GM19395 (cell line): ENCODE results near the gene PEPD.

Experiments used
- ATAC-seq: cut with Tn5 transposase; IDR thresholded peaks from one replicate; pipeline ENCODE4 v1.9.1; 2021; ENCODE audit warnings: mild to moderate bottlenecking, moderate library complexity; ENCODE audit not compliant: unreplicated experiment

PEPD gene

DNA sequence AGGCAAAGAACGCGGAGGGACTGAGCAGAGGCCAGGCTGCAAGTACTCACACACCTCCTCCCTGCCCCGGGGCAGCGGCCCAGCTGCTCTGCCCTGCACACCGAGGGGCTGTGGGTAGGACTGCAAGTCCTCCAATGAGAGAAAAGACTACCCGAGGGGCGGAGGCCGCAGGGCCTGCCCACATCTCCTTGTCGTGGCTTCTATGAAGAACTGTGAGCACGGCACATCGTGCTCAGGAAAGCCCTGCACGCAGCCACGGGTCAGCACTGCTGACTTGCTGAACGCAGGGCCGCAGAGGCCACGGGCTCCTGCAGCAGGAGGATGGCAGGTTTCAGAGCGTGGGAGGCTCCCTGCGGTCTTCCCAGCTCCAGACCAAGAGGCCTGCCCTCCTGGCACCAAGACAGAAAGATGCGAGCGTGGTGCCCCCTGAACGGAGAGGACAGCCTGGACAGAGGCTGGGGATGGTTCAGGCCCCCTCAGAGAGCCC lies 110.6 kb downstream of the PEPD start:
- ATAC-seq: no peak

DNA sequence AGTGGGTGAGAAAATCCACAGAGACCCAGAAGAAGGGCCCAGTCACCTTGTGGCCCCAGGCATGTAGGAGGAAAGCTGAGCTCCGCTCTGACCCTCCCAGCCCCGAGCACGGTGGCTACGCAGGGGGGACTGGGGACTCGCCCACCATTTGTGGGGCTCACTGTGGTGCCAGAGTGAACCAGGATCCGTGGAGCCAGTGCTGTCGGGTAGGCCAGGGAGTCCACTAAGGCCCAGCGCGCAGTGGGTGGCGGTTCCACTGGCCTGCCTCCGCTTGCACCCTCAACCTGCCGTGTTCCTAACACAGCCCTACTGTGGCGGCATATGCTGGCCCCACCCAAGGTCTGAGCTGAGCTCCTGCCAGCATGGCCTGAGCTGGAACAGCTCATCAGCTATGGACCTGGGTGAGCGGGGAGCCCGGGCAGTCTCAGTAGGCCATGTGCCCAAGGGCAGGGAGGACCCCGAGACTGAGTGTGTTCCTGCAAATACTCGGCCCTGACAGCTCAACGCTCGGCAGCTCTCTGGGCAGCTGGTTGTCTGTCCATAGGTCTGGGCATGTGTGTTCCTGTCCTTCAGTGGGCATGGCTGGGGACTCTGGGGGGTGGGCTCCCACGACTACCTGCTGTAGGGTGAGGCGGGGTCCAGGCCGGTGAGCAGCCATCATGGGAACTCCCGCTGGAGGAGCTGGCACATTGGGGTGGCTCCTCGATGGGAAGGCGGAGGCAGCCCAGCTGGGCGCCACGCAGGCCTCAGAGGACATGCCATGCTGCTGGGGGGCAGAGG lies 111.5 kb downstream of the PEPD start:
- ATAC-seq: no peak

DNA sequence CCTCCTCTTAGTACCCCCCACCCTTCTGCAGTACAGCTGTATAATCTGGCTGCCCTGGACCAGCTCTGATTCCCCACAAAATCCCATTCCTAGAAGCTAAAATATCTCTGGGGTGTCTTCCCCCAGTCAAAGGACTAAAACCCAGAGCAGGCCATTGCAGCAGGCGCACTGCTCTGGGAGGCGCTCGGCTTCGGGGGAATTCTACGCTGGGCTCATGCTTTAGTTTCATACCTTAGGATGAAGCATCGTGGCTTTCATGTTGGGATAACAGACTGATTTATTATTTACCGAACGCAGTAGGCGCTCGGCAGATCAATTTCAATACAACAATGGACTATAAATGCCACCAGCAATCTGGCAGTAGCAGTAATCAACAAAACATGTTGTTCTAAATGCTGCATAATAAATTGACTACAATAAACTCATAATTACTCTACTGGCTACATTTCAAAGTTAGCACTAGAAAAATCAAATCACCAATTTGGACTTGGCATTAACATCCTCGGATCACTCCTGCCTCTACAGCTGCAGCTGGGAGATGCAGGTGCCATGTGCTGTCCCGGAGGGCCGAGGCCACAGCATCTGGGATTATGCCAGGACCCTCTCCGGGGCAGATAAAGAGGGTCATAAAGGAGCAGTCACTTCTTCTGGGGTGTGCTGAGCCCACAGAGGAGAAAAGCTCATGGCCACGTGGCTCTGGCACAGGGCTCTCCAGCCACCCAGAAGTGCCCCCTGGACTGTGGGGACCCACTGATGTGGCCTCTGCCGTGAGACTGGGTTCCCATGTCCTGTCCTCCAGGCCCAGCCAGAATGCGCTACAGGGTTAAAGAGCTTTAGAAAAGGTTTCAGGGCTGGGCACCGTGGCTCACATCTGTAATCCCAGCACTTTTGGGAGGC lies 112.8 kb downstream of the PEPD start:
- ATAC-seq: no peak

DNA sequence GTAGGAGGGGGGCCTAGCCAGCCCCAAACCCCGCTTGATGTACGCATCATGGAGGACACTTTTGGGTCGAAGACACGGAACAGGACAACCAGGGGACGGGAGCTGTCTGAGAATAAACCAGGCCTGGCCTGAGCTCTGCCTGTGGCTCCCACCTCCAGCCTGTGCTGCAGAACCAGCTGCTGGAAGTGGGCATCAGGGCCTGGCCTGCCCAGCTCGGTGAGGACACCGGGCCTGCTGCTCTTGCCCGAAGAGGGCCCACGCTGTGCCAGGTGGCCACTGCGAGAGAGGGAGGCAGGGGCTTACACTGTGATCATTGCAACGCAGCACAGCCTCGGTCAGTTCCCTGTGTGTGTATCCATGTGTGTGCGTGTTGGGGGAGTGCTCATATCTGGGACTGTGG lies 113.5 kb downstream of the PEPD start:
- no peak for ATAC-seq

DNA sequence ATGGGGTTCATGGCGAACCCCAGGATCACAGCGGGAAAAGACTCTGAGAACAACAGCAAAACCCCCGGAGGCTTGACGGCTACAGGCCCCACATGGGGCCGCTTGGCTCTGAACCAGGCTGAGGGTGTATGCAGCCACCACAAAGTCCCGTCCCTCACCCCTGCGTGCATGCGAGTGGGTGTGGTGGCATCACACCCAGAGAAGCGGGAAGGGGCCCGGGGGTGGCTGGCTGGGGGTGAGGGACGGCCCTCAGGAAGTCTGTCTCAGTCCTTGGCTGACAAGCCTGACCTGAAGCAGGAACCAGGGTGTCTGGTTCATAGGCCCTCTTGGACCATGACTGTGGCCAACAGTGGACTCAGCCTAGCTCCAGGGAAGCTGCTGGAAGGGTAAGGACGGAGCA lies 113.9 kb downstream of the PEPD start:
- no peak for ATAC-seq

DNA sequence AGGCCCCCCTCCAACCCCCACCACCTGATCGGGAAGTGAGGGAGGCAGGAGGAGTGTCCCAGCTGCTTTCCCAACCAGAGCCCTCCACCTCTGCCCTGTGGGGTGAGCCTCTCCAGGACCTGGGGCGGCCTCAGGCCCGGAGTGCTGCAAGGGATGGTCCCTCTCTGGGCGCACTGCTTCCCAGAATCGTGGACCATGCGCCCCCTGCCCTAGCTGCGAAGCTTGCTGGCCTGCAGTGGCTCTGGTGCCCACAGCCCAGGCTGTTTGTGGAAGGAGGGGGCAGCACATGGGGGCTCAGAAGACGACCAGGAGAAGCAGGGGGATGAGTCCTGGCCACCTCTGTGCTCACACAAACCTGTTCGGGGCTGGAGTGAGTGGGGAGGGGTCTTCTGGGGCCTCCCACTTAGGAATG lies 114.4 kb downstream of the PEPD start:
- no peak for ATAC-seq

DNA sequence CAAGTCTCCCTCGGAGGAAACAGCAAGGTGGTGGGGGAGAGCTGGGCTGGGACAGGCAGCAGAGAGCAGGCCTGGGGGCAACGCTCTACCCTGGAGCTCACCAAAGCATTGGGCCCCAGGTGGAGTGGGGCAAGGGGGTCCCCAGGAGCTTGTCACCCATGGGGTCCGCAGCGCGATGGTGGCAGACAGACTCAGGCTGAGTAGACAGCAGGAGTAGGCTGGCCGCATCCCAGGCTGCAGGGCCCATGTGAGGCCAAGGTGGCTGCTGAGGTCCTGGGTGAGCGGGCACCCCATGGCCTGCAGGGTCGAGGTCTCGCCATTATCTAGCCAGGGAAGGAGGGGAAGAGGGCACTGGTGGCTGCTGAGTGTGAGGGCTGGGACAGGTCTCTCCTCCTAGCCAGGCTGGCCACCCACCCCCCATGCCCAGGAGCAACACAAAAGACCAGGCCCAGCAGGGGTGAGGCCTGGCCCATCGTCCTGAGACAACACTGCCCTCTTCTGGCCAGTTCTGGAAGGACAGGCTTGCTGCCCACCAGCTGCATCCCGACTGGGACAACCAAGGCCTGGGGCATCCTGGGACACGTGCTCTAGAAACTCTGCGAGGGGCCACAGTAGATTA lies 115.0 kb downstream of the PEPD start:
- ATAC-seq: no peak

DNA sequence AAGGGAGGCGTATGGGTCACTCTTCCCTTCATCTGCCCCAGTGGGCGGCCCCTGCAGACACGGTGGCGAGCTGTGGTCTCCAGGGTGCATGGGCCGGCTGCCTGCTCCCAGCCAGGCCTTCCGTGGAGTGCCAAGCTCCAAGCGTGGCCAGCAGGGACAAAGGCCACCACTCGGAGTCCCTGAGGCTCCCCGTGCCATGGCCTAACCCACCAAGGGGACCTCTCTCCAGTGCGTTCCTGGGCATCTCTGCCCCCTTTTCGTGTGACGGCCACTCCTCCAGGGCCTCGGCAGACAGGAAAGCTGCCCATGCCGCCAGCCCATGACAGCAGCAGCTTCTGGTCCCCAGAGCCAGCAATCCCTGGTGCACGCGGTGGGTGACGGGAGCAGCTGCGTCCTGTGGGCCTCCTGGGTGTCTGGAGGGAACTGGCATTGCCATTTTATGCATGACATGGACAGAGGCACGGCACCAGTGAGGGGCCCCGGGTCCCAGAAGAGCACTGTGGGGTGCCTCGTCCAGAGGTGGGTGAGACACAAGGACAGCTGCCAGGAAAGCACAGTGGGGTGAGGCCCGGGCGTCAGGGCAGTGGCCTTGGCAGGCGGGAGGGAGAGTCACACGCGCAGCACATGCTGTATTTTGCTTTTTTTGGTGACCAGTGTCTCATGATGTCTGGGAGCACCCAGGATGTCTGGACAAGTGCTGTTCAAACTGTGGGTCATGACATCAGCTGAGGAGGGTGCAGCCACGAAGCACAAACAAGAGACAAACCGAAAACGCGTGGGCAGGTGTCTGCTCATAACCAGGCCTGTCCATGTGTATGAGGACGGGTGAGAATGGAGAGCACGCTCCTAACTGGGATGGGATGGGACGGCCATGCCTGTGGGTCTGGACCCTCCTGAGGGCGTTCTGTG lies 115.8 kb downstream of the PEPD start:
- no peak for ATAC-seq

DNA sequence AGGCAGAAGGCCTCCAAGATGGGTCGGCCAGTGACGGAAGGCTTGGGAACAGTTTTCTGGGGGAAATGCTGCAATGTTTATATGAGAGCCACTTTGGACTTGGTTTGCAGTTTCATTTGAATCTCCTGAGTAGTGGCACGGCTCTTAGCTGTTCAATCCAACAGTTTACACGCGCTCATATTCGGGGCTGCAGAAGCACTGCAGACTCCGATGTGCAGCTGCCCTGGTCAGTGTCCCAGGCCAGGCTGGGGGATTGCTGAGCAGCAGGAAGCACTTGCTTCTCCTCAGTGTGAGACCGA lies 116.4 kb downstream of the PEPD start:
- ATAC-seq: no peak

DNA sequence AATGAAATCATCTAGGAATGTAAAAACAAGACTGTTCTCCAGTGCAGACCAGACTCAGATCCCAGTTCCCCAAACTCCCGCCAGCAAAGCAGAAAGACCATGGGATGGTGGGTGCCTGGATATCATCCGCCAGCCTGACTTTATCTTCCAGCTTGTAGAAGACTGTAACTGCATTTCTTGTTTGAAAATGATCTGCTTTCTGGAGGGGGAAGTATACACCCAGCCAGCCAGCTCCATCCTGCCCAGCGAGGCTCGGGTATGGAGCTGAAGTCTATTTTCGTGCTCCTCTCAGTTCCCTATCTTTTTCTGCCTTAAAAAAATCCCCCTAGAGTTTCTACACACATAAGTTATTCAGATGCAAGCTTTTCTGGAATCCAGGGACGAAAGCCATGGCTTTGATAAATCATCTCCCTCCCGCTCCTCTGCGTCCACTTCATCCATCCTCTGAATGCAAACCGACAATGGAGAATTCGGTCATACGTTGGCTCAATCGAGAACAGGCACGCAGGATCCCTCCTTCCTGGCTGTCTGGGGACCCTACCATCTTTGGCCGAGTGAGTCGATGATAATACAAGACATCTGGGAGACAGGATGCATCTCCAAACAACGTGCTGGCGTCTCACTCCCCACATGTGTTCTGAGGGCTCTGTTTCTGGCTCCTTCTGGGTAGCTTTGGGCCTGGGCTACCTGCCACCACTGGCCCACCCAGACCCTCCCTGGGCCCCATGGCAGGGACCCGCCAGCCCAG lies 116.9 kb downstream of the PEPD start:
- ATAC-seq: no peak

DNA sequence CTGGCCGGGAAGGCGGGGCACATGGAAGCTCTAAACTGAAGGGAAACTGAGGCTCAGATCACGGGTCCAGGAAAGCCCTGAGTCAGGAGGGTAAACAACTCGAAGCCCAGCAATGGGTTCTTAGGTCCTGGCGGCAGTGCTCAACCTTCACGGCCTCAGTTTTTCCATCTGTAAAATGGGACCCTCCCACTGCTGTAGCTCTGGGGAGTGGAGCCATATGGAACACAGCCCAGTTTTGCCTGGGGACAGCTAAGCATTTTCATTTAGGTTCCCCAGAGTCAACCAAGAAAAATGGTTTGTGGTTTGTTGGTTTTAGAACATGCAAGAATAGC lies 117.7 kb downstream of the PEPD start:
- ATAC-seq: no peak

DNA sequence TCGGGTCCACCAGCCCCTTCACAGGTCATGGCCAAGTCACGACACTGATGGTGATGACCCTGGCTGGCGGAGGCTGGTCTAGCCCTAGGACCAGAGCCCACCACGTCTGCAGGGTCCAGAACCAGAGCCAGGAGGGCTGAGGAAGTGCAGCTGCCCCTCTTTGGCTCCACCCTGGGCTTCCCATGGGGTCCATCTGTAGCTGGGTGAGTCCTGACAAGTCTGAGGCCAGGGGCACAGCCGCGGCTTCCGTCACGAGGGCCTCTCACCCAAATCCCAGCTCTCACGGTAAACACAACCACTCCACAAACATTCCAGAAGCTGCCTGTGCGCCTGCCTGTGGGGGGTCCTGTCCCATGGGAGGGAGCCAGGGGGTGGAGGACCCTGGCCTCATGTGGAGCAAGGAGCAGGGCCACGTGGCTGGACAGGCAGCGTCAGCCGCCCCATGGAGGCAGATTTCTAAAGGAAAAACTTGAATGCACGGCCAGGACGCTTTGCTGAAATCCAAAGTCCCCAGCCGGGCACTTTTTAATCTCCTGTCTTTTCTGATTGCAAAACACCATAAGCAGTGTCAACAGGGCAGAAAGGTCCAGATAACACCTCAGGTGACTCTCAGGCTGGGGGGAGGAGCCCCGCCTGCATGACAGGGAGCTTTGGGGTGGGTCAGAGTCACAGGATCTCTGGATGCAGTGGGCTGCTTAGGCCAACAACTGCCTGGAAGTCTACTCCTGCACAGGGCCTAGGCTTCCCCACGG lies 118.2 kb downstream of the PEPD start:
- ATAC-seq: no peak

DNA sequence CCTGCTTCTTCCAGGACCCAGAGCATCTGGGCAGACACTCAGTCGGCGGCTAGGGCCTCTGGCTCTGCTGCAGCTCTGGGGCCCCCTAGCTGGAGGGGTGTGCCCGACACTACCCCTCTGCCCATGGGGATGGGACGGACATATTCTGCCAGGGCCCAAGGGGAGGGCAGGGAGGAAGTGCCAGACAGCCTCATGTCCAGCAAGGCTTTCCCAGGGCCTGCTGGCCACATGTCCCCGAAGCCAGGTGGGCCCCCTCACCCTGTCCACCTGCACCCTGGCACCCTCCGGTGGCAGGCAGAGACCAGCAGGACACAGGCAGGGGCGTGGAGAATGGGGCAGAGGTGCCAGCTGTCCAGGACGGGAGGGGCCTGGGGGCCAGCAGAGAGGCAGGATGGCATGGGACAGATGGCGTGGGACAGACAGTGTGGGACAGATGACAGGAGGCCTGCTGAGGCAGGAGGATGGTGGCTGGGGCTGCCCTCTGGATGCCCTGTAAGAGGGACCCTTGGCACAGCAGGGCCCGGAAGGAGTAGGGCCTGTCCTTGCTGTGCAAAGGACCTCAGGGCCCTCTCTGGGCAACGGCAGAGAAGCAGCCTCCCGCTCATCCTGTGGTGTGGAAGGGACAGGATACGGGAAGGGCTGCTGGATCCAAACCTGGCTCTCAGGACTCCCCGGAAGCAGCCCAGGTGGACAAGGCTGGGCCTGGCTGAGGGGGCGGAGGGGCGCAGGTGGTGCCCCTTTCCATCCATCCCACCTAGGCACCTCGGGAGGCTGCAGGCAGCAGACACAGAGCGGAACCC lies 119.0 kb downstream of the PEPD start:
- no peak for ATAC-seq

DNA sequence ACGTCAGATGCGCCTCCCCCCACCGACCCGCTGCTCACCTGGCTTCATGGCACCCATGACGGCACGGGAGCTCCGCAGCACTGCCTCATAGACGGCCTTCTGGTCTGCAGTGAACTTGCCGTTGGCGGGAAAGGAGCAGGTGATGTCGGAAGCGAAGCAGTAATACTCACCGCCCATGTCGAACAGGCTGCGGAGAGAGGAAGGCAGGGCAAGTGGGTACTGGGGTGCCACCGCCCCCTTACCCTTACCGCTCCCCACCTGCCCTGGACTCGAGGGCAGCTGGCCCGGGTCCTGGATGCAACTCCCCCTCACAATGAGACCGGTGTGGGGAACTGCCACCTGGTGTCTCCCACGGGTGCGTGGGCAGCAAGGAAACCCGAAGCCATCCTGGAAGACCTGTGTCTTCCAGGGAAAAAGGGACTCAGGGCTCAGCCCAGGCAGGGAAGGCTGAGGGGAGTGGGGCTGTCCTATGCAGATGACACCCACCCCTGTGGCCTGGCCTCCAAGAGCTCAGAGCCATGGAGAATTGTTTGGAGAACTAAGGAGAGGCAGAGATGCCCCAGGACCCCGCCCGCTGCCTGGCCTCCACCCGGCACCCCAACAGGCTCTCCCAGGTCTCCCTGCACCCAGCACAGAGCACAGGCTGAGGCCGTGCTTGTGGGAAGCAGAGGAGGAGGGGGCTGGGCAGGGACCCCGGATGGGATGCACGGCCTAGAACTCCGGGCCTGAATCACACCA lies 119.7 kb downstream of the PEPD start:
- ATAC-seq: no peak

DNA sequence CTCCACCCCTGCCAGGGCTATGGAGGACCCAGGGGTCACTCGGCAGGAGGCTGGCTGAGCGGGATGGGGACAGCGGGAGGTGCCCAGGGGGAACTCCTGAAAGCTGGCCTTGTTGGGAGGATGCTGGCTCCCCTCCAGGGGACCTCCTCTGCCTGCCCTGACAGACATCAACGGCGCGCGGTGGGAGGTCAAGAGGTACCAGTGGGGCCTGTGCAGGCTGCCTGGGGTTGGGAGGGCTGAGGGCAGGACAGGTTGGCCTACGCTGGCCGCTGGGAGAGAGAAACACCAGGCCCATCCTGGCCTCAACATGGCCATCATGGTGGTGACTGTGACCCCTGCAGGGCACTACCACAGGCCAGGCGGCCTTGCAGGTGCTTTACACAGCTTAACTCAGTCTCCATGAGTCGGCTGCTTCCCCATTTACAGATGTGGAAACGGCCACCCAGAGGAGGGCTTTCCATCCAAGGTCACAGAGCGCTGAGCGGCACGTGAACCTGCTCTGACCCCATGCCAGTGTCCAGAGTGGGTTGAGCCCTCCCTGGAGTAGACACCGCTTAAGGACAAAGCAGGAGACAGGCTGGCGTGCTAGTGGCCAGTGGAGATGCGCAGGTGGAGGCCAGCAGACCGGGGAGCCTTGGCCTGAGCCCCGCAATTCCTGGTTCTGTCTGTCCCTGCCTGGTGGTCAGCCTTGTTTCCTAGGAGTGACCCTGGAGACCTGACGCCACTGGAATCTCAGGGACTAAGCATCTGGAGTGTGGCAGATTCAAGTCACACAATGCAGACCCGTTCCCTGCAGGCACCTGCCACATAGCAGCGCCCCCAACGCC lies 120.5 kb downstream of the PEPD start:
- ATAC-seq: no peak

DNA sequence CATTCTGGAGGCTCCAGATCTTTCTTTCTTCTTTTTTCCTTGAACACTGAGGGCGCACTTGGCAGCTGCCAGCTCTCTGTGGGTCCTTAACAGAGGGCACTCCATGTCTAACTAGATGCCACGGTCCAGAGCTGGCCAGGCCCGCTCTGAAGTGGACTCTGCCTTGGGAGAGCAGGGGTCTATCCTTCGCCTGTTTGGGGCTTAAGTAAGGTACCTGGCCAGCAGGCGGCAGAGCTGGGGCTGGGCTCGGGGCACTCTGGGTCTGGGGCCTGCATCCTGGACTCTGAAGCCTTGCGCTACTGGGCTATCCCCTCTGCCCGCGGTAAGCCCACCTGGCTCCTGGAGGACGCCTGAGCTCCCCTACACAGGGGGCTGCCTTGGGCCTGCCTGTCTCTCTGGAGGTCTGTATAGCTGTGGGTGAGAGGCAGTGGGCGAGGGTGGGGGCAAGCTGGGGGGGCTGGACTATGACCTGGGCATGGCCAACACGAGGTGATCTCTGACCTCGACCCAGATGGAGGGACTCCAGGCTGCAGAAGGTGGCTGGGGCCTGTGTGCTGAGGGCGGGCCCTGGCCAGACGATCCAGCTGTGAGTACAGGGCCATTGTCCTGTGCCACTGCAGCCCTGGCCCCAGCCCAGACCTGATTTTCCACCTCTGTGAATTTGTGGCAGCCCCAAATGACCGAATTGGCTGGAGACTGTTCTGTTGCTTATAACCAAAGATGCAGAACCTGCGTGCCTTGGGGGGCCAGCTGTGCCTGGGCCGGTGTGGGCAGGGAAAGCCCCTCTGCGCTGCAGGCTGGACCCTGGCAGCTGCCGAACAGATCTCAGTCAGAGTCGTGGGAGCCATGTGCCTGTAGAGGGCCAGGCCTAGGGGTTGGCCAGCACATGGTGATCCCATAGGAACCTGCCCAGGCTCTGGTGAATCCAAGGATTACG lies 121.6 kb downstream of the PEPD start:
- no peak for ATAC-seq
